HepG2 (cell line): ENCODE data around the gene TGIF1. TPM values are rescaled to one million over a fixed set of nuclear protein-coding genes. Genes with fewer than 3 reads are reported as not detected.
A peak's percentile ranks its signal among the peaks of the same experiment; 100 is the strongest.

Experiments used
- AKNA ChIP-seq: sonication (generic); formaldehyde crosslinking; IDR thresholded peaks from 2 replicates; pipeline ENCODE4 v1.4.0; 2020; ENCODE audit warnings: missing genetic modification reagents, borderline replicate concordance
- RNF2 ChIP-seq: fragments of 450-650 bp; conservative IDR thresholded peaks from 2 replicates; pipeline ENCODE4 v1.6.1; 2016; ENCODE audit warnings: low read depth
- SOX13 ChIP-seq, 3 experiments: fragments of 450-650 bp in 1 of 3; sonication (generic) in 1 of 3; formaldehyde crosslinking in 1 of 3; IDR thresholded peaks in 2 of 3; conservative IDR thresholded peaks in 1 of 3; 2 replicates each; pipeline versions ENCODE4 v1.5.0 to v1.6.1; 2016 to 2020; ENCODE audit warnings: antibody characterized with exemption in 1 of 3, mild to moderate bottlenecking in 1 of 3, missing compliant biosample characterization in 1 of 3, missing genetic modification reagents in 1 of 3, moderate library complexity in 1 of 3
- polyA plus RNA-seq, 8 experiments: library from polyadenylated mRNA; depleted of rRNA in 3 of 8; stranded (reverse) in 7 of 8; unstranded in 1 of 8; fragments of >200 nt; fragmentation: Illumina TruSeq in 4 of 8; extraction: Trizol in 4 of 8; gene quantifications; 2 replicates each; pipeline versions ENCODE4 v1.2.1 to v1.2.3, GENCODE V29; 2011 to 2016; ENCODE audit warnings: low read depth in 4 of 8, missing spikeins in 1 of 8, mixed read lengths in 1 of 8; ENCODE audit not compliant: insufficient read depth in 1 of 8
- total RNA-seq, 5 experiments: library from RNA; depleted of rRNA; stranded (reverse); fragments of >200 nt; fragmentation: Illumina TruSeq; extraction: Trizol; gene quantifications; 2 replicates each; pipeline ENCODE4 v1.2.3, GENCODE V29; 2016; ENCODE audit warnings: low read depth in 1 of 5
- TF ChIP-seq, protein P1 (sequence below): sonication (generic); formaldehyde crosslinking; IDR thresholded peaks from 2 replicates; pipeline ENCODE4 v1.5.1; 2020; ENCODE audit warnings: mild to moderate bottlenecking, missing genetic modification reagents, borderline replicate concordance
- TF ChIP-seq, protein P2 (sequence below): sonication (generic); formaldehyde crosslinking; IDR thresholded peaks from 2 replicates; pipeline ENCODE4 v1.9.0; 2021; ENCODE audit warnings: mild to moderate bottlenecking, missing genetic modification reagents

Gene TGIF1
- total and polyA plus RNA-seq, 2 of the 13 experiments (the other 11 are each of a cell fraction or from before 2014, with no cell fraction given), result 50.0 to 76.1 TPM

DNA sequence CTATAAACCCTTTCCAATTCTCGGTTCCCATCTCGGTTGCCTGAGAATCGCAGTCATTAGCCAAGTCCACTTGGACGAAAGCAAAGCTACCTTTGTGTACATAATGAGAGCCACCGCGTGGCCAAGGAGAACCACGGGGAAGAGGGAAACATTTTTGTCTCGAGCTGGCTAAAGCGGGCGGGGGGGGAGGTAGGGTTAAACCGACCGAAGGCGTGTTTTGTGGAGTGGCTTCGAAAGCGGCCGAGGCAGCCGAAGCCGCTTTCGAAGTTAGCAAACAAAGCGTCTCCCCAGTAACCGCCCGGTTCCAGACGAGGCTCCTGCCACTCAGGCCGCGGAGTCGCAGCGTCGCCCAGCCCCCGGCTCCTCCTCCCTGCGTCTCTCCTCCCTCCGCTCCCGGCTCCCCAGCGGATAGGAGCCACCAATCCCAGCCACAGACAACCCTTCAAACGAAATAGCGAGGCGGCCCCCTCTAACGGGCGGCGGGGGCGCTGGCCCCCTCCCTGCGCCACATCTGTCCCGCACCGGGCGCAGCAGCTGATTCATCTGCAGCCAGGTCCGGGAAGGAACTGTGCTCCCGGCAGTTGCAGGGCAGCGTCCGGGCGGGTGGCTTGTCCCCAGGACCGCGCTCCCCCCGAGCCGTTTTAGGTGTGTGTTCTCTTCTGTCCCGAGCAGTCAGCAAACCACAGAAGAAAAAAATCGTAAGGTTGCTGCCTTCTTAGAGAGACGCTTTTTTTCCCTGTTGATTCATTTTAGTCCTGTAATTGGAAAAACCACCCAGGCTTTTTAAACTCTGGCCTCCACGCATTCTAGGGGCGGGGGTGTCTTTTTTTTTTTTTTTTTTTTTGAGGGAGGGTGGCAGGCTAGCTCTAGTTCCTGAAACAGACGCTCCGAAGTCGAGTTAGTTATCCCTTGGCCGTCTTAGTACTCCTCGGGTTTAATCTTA lies 1.8 kb upstream of the TGIF1 start (continued):
- TF ChIP-seq, protein P1, sequence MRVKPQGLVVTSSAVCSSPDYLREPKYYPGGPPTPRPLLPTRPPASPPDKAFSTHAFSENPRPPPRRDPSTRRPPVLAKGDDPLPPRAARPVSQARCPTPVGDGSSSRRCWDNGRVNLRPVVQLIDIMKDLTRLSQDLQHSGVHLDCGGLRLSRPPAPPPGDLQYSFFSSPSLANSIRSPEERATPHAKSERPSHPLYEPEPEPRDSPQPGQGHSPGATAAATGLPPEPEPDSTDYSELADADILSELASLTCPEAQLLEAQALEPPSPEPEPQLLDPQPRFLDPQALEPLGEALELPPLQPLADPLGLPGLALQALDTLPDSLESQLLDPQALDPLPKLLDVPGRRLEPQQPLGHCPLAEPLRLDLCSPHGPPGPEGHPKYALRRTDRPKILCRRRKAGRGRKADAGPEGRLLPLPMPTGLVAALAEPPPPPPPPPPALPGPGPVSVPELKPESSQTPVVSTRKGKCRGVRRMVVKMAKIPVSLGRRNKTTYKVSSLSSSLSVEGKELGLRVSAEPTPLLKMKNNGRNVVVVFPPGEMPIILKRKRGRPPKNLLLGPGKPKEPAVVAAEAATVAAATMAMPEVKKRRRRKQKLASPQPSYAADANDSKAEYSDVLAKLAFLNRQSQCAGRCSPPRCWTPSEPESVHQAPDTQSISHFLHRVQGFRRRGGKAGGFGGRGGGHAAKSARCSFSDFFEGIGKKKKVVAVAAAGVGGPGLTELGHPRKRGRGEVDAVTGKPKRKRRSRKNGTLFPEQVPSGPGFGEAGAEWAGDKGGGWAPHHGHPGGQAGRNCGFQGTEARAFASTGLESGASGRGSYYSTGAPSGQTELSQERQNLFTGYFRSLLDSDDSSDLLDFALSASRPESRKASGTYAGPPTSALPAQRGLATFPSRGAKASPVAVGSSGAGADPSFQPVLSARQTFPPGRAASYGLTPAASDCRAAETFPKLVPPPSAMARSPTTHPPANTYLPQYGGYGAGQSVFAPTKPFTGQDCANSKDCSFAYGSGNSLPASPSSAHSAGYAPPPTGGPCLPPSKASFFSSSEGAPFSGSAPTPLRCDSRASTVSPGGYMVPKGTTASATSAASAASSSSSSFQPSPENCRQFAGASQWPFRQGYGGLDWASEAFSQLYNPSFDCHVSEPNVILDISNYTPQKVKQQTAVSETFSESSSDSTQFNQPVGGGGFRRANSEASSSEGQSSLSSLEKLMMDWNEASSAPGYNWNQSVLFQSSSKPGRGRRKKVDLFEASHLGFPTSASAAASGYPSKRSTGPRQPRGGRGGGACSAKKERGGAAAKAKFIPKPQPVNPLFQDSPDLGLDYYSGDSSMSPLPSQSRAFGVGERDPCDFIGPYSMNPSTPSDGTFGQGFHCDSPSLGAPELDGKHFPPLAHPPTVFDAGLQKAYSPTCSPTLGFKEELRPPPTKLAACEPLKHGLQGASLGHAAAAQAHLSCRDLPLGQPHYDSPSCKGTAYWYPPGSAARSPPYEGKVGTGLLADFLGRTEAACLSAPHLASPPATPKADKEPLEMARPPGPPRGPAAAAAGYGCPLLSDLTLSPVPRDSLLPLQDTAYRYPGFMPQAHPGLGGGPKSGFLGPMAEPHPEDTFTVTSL (CRISPR knock-in tag), result peak; percentile 61; the same call in 1 of the 2 replicates
- TF ChIP-seq SOX13 (IDR thresholded peaks at IDR 0.05) (peak; percentile 11; the same call in 1 of the 2 replicates), SOX13 (CRISPR knock-in tag; conservative IDR thresholded peaks at IDR 0.05 in 1 of 2, IDR thresholded peaks at IDR 0.05 in 1 of 2) (peak in 1 of 2 experiments; percentile 77; a peak in 2 of 4 replicates), RNF2 (peak; percentile 61; the same call in 1 of the 2 replicates), AKNA (CRISPR knock-in tag) (no peak; the same call in 1 of the 2 replicates)
- TF ChIP-seq, protein P2, sequence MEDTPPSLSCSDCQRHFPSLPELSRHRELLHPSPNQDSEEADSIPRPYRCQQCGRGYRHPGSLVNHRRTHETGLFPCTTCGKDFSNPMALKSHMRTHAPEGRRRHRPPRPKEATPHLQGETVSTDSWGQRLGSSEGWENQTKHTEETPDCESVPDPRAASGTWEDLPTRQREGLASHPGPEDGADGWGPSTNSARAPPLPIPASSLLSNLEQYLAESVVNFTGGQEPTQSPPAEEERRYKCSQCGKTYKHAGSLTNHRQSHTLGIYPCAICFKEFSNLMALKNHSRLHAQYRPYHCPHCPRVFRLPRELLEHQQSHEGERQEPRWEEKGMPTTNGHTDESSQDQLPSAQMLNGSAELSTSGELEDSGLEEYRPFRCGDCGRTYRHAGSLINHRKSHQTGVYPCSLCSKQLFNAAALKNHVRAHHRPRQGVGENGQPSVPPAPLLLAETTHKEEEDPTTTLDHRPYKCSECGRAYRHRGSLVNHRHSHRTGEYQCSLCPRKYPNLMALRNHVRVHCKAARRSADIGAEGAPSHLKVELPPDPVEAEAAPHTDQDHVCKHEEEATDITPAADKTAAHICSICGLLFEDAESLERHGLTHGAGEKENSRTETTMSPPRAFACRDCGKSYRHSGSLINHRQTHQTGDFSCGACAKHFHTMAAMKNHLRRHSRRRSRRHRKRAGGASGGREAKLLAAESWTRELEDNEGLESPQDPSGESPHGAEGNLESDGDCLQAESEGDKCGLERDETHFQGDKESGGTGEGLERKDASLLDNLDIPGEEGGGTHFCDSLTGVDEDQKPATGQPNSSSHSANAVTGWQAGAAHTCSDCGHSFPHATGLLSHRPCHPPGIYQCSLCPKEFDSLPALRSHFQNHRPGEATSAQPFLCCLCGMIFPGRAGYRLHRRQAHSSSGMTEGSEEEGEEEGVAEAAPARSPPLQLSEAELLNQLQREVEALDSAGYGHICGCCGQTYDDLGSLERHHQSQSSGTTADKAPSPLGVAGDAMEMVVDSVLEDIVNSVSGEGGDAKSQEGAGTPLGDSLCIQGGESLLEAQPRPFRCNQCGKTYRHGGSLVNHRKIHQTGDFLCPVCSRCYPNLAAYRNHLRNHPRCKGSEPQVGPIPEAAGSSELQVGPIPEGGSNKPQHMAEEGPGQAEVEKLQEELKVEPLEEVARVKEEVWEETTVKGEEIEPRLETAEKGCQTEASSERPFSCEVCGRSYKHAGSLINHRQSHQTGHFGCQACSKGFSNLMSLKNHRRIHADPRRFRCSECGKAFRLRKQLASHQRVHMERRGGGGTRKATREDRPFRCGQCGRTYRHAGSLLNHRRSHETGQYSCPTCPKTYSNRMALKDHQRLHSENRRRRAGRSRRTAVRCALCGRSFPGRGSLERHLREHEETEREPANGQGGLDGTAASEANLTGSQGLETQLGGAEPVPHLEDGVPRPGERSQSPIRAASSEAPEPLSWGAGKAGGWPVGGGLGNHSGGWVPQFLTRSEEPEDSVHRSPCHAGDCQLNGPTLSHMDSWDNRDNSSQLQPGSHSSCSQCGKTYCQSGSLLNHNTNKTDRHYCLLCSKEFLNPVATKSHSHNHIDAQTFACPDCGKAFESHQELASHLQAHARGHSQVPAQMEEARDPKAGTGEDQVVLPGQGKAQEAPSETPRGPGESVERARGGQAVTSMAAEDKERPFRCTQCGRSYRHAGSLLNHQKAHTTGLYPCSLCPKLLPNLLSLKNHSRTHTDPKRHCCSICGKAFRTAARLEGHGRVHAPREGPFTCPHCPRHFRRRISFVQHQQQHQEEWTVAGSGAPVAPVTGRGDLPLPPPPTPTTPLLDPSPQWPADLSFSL (CRISPR knock-in tag), result no peak
